ENCODE measurements around the gene BSN.

DNA sequence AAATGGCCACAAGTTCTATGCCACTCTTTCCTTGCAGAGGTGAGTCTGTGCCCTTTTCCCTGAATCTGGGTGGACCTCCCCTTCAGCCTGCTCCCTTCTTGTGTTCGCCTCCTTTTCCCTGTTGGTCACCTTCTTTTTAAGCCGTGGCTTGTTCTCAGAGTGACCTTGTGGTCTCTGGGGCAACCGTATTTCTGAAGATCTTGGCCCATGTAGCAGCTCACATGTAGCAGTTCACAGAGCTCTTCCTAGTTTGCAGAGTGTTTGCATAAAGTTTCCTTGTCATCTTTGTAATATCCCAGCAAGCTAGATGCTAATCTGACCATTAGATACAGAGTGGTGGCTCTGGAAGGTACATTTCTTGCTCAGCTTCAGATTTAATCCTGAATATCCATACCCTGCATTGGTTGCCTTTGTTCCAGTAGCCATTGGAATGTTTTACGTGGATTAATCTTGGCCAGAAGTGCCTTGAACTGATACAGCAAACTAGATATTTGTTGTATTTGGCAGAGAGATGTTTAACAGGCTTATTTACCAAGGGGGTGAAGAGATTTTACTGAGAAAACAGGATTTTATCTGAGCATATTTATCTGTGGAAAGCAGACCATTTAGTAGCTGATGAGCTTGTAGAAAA lies 40.7 kb upstream of the BSN start:
- TF ChIP-seq EP300 (IDR thresholded peaks at IDR 0.05), result no peak
- TF ChIP-seq POLR2AphosphoS5 (IDR thresholded peaks at IDR 0.05), result no peak
- TF ChIP-seq POLR2A (IDR thresholded peaks at IDR 0.05), result no peak
- TF ChIP-seq, protein P1, sequence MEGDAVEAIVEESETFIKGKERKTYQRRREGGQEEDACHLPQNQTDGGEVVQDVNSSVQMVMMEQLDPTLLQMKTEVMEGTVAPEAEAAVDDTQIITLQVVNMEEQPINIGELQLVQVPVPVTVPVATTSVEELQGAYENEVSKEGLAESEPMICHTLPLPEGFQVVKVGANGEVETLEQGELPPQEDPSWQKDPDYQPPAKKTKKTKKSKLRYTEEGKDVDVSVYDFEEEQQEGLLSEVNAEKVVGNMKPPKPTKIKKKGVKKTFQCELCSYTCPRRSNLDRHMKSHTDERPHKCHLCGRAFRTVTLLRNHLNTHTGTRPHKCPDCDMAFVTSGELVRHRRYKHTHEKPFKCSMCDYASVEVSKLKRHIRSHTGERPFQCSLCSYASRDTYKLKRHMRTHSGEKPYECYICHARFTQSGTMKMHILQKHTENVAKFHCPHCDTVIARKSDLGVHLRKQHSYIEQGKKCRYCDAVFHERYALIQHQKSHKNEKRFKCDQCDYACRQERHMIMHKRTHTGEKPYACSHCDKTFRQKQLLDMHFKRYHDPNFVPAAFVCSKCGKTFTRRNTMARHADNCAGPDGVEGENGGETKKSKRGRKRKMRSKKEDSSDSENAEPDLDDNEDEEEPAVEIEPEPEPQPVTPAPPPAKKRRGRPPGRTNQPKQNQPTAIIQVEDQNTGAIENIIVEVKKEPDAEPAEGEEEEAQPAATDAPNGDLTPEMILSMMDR (IDR thresholded peaks at IDR 0.05), result no peak
